PFSK-1 (cell line): ENCODE data around the gene SIRT3.

Experiments
- FOXP2 ChIP-seq: optimal IDR thresholded peaks from 2 replicates; pipeline ENCODE3; 2011; ENCODE audit warnings: borderline replicate concordance, control low read depth, inconsistent platforms; ENCODE audit not compliant: insufficient read depth; ENCODE audit errors: extremely low read length, extremely low read depth
- POLR2AphosphoS5 ChIP-seq: IDR thresholded peaks from 2 replicates; pipeline ENCODE4 v1.6.1; 2012; ENCODE audit warnings: low read depth, mild to moderate bottlenecking, control low read depth, low read length, moderate library complexity
- REST ChIP-seq, 2 experiments: IDR thresholded peaks; 2 replicates each; pipeline versions ENCODE4 v1.6.1 to v1.8.0; 2011 to 2012; ENCODE audit warnings: low read depth in 2 of 2, low read length in 2 of 2, control low read depth in 1 of 2, inconsistent platforms in 1 of 2, mild to moderate bottlenecking in 1 of 2, moderate library complexity in 1 of 2; ENCODE audit not compliant: insufficient read depth in 1 of 2
- SIN3A ChIP-seq: IDR thresholded peaks from 2 replicates; pipeline ENCODE4 v1.6.1; 2012; ENCODE audit warnings: mild to moderate bottlenecking, low read length, moderate library complexity, borderline replicate concordance; ENCODE audit not compliant: insufficient read depth
- TAF1 ChIP-seq: IDR thresholded peaks from 2 replicates; pipeline ENCODE4 v1.6.1; 2012; ENCODE audit warnings: low read length, control low read depth, borderline replicate concordance; ENCODE audit not compliant: insufficient read depth

Gene SIRT3

GRCh38 chr11:283405-284104 is 47.4 kb upstream of the SIRT3 start:
- TF ChIP-seq REST (IDR thresholded peaks at IDR 0.05; ENCODE audit: insufficient read depth in 1 of 2, low read depth in 2 of 2, low read length in 2 of 2), result no peak
- no peak for TF ChIP-seq SIN3A
- TF ChIP-seq FOXP2, result no peak
- no peak for TF ChIP-seq POLR2AphosphoS5
- no peak for TF ChIP-seq TAF1

DNA sequence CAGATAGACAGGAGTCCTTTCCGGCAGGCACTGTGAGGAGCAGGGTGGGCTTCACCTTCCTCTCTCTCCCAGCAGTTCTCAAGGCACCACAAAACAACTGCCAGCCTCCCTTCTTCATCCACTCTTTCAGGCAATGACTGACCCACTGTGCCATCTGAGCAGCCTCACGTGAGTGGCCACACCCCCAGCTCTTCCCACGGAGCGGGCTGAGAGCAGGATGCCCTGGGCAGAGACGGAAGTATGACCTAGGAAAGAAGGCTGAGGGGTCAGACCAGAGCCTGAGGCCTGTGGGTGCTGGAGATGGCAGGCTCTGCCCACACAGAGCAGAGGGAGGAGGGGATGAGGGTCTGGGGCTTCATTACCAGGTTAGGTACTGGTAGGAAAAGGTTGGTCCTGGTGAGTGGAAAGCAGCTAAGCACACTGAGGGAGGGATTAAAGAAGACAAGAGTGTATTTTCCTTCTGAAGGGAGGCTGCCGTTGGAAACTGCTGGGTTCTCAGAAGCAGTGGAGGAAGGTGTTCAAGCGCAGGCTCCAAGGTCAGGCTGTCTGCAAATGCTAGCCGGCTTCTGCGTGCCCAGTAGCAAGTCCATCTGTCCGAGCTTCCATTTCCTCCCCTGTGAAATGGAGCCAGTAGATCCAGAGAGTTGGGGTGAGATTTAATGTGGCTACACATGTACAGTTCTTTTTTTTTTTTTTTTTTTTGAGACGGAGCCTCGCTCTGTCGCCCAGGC is 46.7 kb upstream of the SIRT3 start:
- TF ChIP-seq POLR2AphosphoS5 (no peak), SIN3A (no peak), TAF1 (no peak), FOXP2 (no peak), REST (IDR thresholded peaks at IDR 0.05; ENCODE audit: insufficient read depth in 1 of 2, low read depth in 2 of 2, low read length in 2 of 2) (no peak)

GRCh38 chr11:282171-282570 is 46.0 kb upstream of the SIRT3 start:
- TF ChIP-seq SIN3A, result no peak
- TF ChIP-seq TAF1, result no peak
- no peak for TF ChIP-seq FOXP2
- TF ChIP-seq REST (IDR thresholded peaks at IDR 0.05; ENCODE audit: insufficient read depth in 1 of 2, low read depth in 2 of 2, low read length in 2 of 2), result no peak
- no peak for TF ChIP-seq POLR2AphosphoS5

DNA sequence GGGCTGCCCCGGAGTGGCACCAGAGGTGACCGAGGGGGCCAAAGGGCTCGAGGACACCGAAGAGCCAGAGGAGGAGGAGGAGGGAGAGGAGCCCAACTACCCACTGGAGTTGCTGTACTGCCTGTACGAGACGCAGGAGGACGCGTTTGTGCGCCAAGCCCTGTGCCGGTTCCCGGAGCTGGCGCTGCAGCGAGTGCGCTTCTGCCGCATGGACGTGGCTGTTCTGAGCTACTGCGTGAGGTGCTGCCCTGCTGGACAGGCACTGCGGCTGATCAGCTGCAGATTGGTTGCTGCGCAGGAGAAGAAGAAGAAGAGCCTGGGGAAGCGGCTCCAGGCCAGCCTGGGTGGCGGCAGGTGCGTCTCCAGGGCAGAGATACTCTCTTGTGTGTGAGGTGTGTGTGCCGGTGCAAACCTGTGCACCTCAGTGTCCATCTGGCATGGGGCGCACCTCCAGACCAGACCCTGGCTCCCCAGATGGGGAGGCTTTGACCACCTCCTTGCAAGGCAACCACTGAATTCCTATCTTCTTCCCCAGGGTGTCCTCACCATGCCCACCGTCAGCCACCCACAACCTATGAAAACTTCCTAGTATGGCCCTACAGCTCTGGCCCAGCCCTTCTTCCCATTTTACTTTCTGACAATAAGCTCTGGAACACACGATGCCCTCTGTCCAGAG is 45.5 kb upstream of the SIRT3 start:
- TF ChIP-seq REST (IDR thresholded peaks at IDR 0.05; ENCODE audit: insufficient read depth in 1 of 2, low read depth in 2 of 2, low read length in 2 of 2), result no peak
- no peak for TF ChIP-seq TAF1
- TF ChIP-seq FOXP2, result no peak
- no peak for TF ChIP-seq SIN3A
- no peak for TF ChIP-seq POLR2AphosphoS5
